Keratinocyte (primary cell): ENCODE data around the gene UBE2L5.

Experiments
- CTCF ChIP-seq, 3 experiments: IDR thresholded peaks in 1 of 3; conservative IDR thresholded peaks in 1 of 3; optimal IDR thresholded peaks in 1 of 3; 2 replicates in 2 of 3; 3 replicates in 1 of 3; pipeline versions ENCODE3 to v1.5.1; 2011; ENCODE audit warnings: low read length in 3 of 3, mild to moderate bottlenecking in 3 of 3, moderate library complexity in 2 of 3, control low read depth in 1 of 3, inconsistent platforms in 1 of 3; ENCODE audit not compliant: insufficient read depth in 2 of 3; ENCODE audit errors: extremely low read depth in 1 of 3
- EZH2 ChIP-seq: IDR thresholded peaks from one replicate; pipeline ENCODE4 v1.6.1; 2012; ENCODE audit warnings: inconsistent platforms, mild to moderate bottlenecking, low read length, moderate library complexity

- TF ChIP-seq CTCF (optimal IDR thresholded peaks at IDR 0.05 in 1 of 3, IDR thresholded peaks at IDR 0.05 in 1 of 3, conservative IDR thresholded peaks at IDR 0.05 in 1 of 3; ENCODE audit: extremely low read depth in 1 of 3, insufficient read depth in 2 of 3, low read length in 3 of 3) (peak; percentile 41 to 80 (median 79)), EZH2 (no peak)
These were observed 13.8 kb upstream of the UBE2L5 start for GRCh38 chr13:30408319-30409101.
